Measurements from ENCODE around the gene NUP155.

Gene NUP155

DNA sequence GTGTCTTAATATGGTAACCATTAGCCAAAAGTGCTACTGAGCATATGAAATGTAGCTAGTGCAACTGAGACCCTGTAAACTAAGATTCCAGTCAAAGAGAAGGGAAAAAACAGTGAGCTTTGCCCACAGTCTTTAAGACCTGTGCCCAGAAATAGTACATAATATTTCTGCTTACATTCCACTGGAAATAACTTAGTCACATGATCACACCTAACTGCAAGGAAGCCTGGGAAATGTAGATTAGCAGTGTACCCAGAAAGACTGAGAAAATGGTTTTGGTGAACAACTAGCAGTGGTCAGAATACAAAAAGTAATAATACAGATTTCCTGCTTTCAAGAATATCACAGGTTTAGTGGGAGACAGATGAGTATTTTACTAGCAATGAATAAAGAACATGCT is 119.2 kb downstream of the NUP155 start:
- Histone ChIP-seq H2BK12ac (ENCODE audit: low read length) (no peak overlapping the region), H4K8ac (ENCODE audit: low read depth, low read length) (no peak overlapping the region), H3K14ac (ENCODE audit: low read length) (no peak overlapping the region), H3K4ac (ENCODE audit: low read length) (no peak overlapping the region), H2AFZ (ENCODE audit: low read length) (peak overlapping the region; percentile 27), H2BK120ac (ENCODE audit: low read depth, low read length) (no peak overlapping the region), H3K9ac (ENCODE audit: low read depth, low read length, poor library complexity) (no peak overlapping the region), H3K9me3 (replicated peaks in 1 of 2; ENCODE audit: control insufficient read depth in 2 of 2, insufficient read depth in 1 of 2, low read depth in 1 of 2, low read length in 2 of 2) (peaks cover 0 to 8% of the 10 kb centered on the region in 2 donors), H3K18ac (ENCODE audit: low read length) (no peak overlapping the region), H3K27ac (replicated peaks; ENCODE audit: low read length) (no peak overlapping the region), H3K27me3 (ENCODE audit: control insufficient read depth in 3 of 3, insufficient read depth in 3 of 3, low read depth in 1 of 3, low read length in 3 of 3) (no peaks in the 10 kb centered on the region), H3K4me2 (ENCODE audit: insufficient read depth, low read length, poor library complexity, severe bottlenecking) (no peak overlapping the region), H2BK5ac (ENCODE audit: low read length) (no peak overlapping the region), H2BK15ac (ENCODE audit: low read length) (no peak overlapping the region), H3K23ac (ENCODE audit: low read depth, low read length, poor library complexity) (no peak overlapping the region), H2AK5ac (ENCODE audit: low read depth, low read length) (no peak overlapping the region), H4K91ac (ENCODE audit: low read depth, low read length, poor library complexity) (no peak overlapping the region), H3K79me1 (ENCODE audit: low read depth, low read length) (peaks cover 2% of the 10 kb centered on the region), H3K4me1 (ENCODE audit: control insufficient read depth in 2 of 2, insufficient read depth in 1 of 2, low read depth in 1 of 2, low read length in 2 of 2) (peaks cover 2 to 4% of the 10 kb centered on the region in 2 donors), H3K36me3 (replicated peaks in 1 of 2; ENCODE audit: control insufficient read depth in 2 of 2, insufficient read depth in 2 of 2, low read length in 2 of 2) (peaks cover 0 to 7% of the 10 kb centered on the region in 2 donors), H3K4me3 (ENCODE audit: low read length in 2 of 2) (no peak overlapping the region)
- DNase-seq (ENCODE audit: low spot score), result no peak

DNA sequence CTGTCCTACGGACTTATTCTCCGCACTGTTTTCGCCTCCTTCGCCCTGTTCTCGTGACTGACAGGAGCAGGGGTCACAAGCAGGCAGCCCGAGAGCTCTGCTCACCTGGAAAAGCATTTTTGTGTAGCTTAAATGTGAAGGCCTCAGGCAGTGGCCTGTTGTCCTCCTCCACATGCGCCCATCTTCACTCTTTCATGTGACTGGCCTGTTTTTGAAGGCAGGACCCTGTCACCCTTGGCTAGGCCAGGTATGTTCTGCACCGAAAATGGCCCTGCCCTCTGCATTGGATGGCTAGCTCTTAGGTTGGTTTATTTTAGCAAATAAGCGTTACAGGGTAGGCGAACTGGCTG is 121.1 kb downstream of the NUP155 start:
- H2AFZ ChIP-seq (ENCODE audit: low read length), result peak overlapping the region; percentile 91
- peak overlapping the region; percentile 25 for H2BK15ac ChIP-seq (ENCODE audit: low read length)
- H3K14ac ChIP-seq (ENCODE audit: low read length), result no peak overlapping the region
- H3K4me2 ChIP-seq (ENCODE audit: insufficient read depth, low read length, poor library complexity, severe bottlenecking), result peak overlapping the region; percentile 86
- H3K4me1 ChIP-seq (ENCODE audit: control insufficient read depth in 2 of 2, insufficient read depth in 1 of 2, low read depth in 1 of 2, low read length in 2 of 2), result peaks cover 2 to 4% of the 10 kb centered on the region in 2 donors
- H2BK5ac ChIP-seq (ENCODE audit: low read length), result peak overlapping the region; percentile 94
- DNase-seq (ENCODE audit: low spot score), result no peak
- H2BK120ac ChIP-seq (ENCODE audit: low read depth, low read length), result peak overlapping the region; percentile 14
- peaks cover 0 to 7% of the 10 kb centered on the region in 2 donors for H3K9me3 ChIP-seq (replicated peaks in 1 of 2; ENCODE audit: control insufficient read depth in 2 of 2, insufficient read depth in 1 of 2, low read depth in 1 of 2, low read length in 2 of 2)
- peak overlapping the region; percentile 65 to 71 for H3K4me3 ChIP-seq (ENCODE audit: low read length in 2 of 2)
- peak overlapping the region; percentile 73 for H3K18ac ChIP-seq (ENCODE audit: low read length)
- no peak overlapping the region for H4K91ac ChIP-seq (ENCODE audit: low read depth, low read length, poor library complexity)
- no peaks in the 10 kb centered on the region for H3K27me3 ChIP-seq (ENCODE audit: control insufficient read depth in 3 of 3, insufficient read depth in 3 of 3, low read depth in 1 of 3, low read length in 3 of 3)
- no peak overlapping the region for H2BK12ac ChIP-seq (ENCODE audit: low read length)
- H3K9ac ChIP-seq (ENCODE audit: low read depth, low read length, poor library complexity), result peak overlapping the region; percentile 80
- peak overlapping the region; percentile 96 for H3K23ac ChIP-seq (ENCODE audit: low read depth, low read length, poor library complexity)
- H3K27ac ChIP-seq (replicated peaks; ENCODE audit: low read length), result peak overlapping the region; percentile 57
- H2AK5ac ChIP-seq (ENCODE audit: low read depth, low read length), result peak overlapping the region; percentile 1
- no peak overlapping the region for H3K4ac ChIP-seq (ENCODE audit: low read length)
- H3K79me1 ChIP-seq (ENCODE audit: low read depth, low read length), result peaks cover 2% of the 10 kb centered on the region
- peaks cover 0 to 9% of the 10 kb centered on the region in 2 donors for H3K36me3 ChIP-seq (replicated peaks in 1 of 2; ENCODE audit: control insufficient read depth in 2 of 2, insufficient read depth in 2 of 2, low read length in 2 of 2)
- H4K8ac ChIP-seq (ENCODE audit: low read depth, low read length), result no peak overlapping the region
- no CpG with 5 or more reads among the region's 10 CpGs for WGBS, 2 donors (ENCODE audit: extremely low coverage in 2 of 2, insufficient read length in 2 of 2, insufficient replicate concordance in 1 of 2)

DNA sequence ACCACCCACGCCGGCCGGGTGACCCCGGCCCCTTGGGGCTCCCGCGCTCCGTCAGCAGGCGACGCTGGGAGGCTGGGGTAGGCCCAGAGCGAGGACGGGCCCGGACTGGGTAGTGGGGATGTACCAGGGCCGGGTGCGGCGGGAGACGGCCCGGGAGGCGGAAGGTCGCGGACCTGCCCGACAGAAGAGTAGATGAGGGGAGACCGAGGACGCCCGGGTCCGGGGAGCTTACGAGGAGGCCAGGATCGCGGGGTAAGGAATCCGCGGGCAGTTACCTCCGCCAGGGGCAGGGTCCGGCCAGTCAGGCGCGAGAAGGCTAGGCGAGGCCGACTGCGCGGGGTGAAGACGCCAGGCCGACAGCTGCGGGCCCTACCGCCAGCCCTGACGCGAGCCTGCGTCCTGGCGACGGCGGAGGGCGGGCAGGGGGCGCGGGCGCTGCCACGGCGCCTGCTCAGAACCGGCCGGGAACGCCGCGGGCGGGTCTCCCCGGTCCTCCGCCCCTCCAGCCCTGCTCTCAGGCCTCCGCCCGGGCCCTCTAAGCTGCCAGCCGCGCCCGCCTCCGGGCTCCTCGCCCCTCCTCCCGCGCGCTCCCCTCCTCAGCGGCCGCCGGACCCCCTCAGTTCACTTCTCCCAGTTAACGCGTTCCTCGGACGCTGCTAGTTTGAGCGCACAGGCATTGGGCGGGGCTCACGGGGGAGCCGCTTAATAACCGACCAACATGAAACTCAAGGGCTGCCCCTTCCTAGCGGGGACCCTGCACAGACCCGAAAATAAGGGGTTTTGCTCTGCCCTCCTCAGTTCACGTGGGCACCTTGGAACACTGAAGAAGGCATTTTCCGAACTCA is 121.7 kb downstream of the NUP155 start, which contains the start of gene CPLANE1:
Gene CPLANE1, minus strand, starts transcription at position 407 of the 845 bp plus-strand sequence. CDS start 1,678 bp downstream, outside the sequence.
- no peaks in the 10 kb centered on the region for H3K27me3 ChIP-seq (ENCODE audit: control insufficient read depth in 3 of 3, insufficient read depth in 3 of 3, low read depth in 1 of 3, low read length in 3 of 3)
- peak within 1 kb of the TSS; percentile 96 for H3K23ac ChIP-seq (ENCODE audit: low read depth, low read length, poor library complexity)
- H3K9ac ChIP-seq (ENCODE audit: low read depth, low read length, poor library complexity), result peak within 1 kb of the TSS; percentile 93
- H3K36me3 ChIP-seq (replicated peaks in 1 of 2; ENCODE audit: control insufficient read depth in 2 of 2, insufficient read depth in 2 of 2, low read length in 2 of 2), result peaks cover 0 to 13% of the 10 kb centered on the region in 2 donors
- peak within 1 kb of the TSS; percentile 91 for H3K27ac ChIP-seq (replicated peaks; ENCODE audit: low read length)
- H3K18ac ChIP-seq (ENCODE audit: low read length), result peak within 1 kb of the TSS; percentile 97
- H3K4ac ChIP-seq (ENCODE audit: low read length), result no peak within 1 kb of the TSS
- H2BK15ac ChIP-seq (ENCODE audit: low read length), result peak within 1 kb of the TSS; percentile 25
- WGBS, 2 donors (ENCODE audit: extremely low coverage in 2 of 2, insufficient read length in 2 of 2, insufficient replicate concordance in 1 of 2), result no CpG with 5 or more reads among the region's 88 CpGs
- peak within 1 kb of the TSS; percentile 65 to 94 for H3K4me3 ChIP-seq (ENCODE audit: low read length in 2 of 2)
- H3K4me2 ChIP-seq (ENCODE audit: insufficient read depth, low read length, poor library complexity, severe bottlenecking), result peak within 1 kb of the TSS; percentile 86
- H2BK5ac ChIP-seq (ENCODE audit: low read length), result peak within 1 kb of the TSS; percentile 94
- H2AFZ ChIP-seq (ENCODE audit: low read length), result peak within 1 kb of the TSS; percentile 91
- DNase-seq (ENCODE audit: low spot score), result peak; percentile 85
- H4K8ac ChIP-seq (ENCODE audit: low read depth, low read length), result no peak within 1 kb of the TSS
- H2BK12ac ChIP-seq (ENCODE audit: low read length), result peak within 1 kb of the TSS; percentile 22
- peaks cover 2% of the 10 kb centered on the region for H3K79me1 ChIP-seq (ENCODE audit: low read depth, low read length)
- peak within 1 kb of the TSS; percentile 71 for H3K14ac ChIP-seq (ENCODE audit: low read length)
- H2BK120ac ChIP-seq (ENCODE audit: low read depth, low read length), result peak within 1 kb of the TSS; percentile 14
- H3K4me1 ChIP-seq (ENCODE audit: control insufficient read depth in 2 of 2, insufficient read depth in 1 of 2, low read depth in 1 of 2, low read length in 2 of 2), result peaks cover 2 to 4% of the 10 kb centered on the region in 2 donors
- H4K91ac ChIP-seq (ENCODE audit: low read depth, low read length, poor library complexity), result no peak within 1 kb of the TSS
- H3K9me3 ChIP-seq (replicated peaks in 1 of 2; ENCODE audit: control insufficient read depth in 2 of 2, insufficient read depth in 1 of 2, low read depth in 1 of 2, low read length in 2 of 2), result peaks cover 0 to 1% of the 10 kb centered on the region in 2 donors
- H2AK5ac ChIP-seq (ENCODE audit: low read depth, low read length), result peak within 1 kb of the TSS; percentile 1

DNA sequence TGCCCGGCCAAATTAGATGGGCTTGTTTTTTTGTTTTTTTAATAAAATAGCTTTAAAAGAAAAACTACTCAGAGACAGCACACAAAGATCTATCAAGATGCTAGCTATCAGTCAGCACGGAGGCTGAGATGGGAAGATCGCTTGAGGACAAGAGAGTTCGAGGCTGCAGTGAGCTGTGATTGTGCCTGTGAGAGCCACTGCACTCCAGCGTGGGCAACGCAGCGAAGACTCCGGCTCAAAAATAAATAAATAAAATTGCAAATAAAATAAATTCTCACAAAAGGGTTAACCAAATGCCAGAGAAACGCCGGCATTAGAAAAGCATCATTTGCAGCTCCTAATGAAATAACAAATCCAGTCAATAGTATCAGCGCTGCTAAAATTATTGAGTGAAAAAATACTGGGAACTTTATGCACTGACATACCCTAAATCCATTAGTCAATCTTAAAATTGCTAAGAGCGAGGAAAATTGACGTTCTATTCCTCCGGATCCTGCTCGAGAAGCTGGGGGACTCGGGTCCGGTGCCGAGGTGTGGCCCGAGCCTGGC is 122.4 kb downstream of the NUP155 start:
- H3K36me3 ChIP-seq (replicated peaks in 1 of 2; ENCODE audit: control insufficient read depth in 2 of 2, insufficient read depth in 2 of 2, low read length in 2 of 2), result peaks cover 0 to 16% of the 10 kb centered on the region in 2 donors
- DNase-seq (ENCODE audit: low spot score), result no peak
- H3K4ac ChIP-seq (ENCODE audit: low read length), result no peak overlapping the region

More for the DNA sequence above, 122.4 kb downstream of the NUP155 start:
- H3K9ac ChIP-seq (ENCODE audit: low read depth, low read length, poor library complexity), result peak overlapping the region; percentile 93
- H3K27ac ChIP-seq (replicated peaks; ENCODE audit: low read length), result peak overlapping the region; percentile 91
- H2BK120ac ChIP-seq (ENCODE audit: low read depth, low read length), result no peak overlapping the region
- H3K9me3 ChIP-seq (replicated peaks in 1 of 2; ENCODE audit: control insufficient read depth in 2 of 2, insufficient read depth in 1 of 2, low read depth in 1 of 2, low read length in 2 of 2), result no peaks in the 10 kb centered on the region
- H2AK5ac ChIP-seq (ENCODE audit: low read depth, low read length), result no peak overlapping the region
- no peak overlapping the region for H2BK15ac ChIP-seq (ENCODE audit: low read length)
- peak overlapping the region; percentile 96 for H3K23ac ChIP-seq (ENCODE audit: low read depth, low read length, poor library complexity)
- no peak overlapping the region for H3K14ac ChIP-seq (ENCODE audit: low read length)
- no peak overlapping the region for H2BK12ac ChIP-seq (ENCODE audit: low read length)
- H3K79me1 ChIP-seq (ENCODE audit: low read depth, low read length), result peaks cover 2% of the 10 kb centered on the region
- no peak overlapping the region for H4K8ac ChIP-seq (ENCODE audit: low read depth, low read length)
- H3K4me1 ChIP-seq (ENCODE audit: control insufficient read depth in 2 of 2, insufficient read depth in 1 of 2, low read depth in 1 of 2, low read length in 2 of 2), result peaks cover 2 to 4% of the 10 kb centered on the region in 2 donors
- H3K18ac ChIP-seq (ENCODE audit: low read length), result peak overlapping the region; percentile 97
- H2AFZ ChIP-seq (ENCODE audit: low read length), result peak overlapping the region; percentile 91
- H2BK5ac ChIP-seq (ENCODE audit: low read length), result peak overlapping the region; percentile 94
- peak overlapping the region; percentile 86 for H3K4me2 ChIP-seq (ENCODE audit: insufficient read depth, low read length, poor library complexity, severe bottlenecking)
- no peak overlapping the region for H4K91ac ChIP-seq (ENCODE audit: low read depth, low read length, poor library complexity)
- H3K4me3 ChIP-seq (ENCODE audit: low read length in 2 of 2), result peak overlapping the region; percentile 65 to 94
- no peaks in the 10 kb centered on the region for H3K27me3 ChIP-seq (ENCODE audit: control insufficient read depth in 3 of 3, insufficient read depth in 3 of 3, low read depth in 1 of 3, low read length in 3 of 3)
- no CpG with 5 or more reads among the region's 19 CpGs for WGBS, 2 donors (ENCODE audit: extremely low coverage in 2 of 2, insufficient read length in 2 of 2, insufficient replicate concordance in 1 of 2)

All from neuronal stem cell (in vitro differentiated cells).